AG20443 (cell line): Measurements from ENCODE around the gene OCSTAMP.

Experiments used
- DNase-seq: peaks from one replicate; pipeline ENCODE4 v3.0.0; 2012; ENCODE audit warnings: low spot score, mixed read lengths

OCSTAMP gene

DNA sequence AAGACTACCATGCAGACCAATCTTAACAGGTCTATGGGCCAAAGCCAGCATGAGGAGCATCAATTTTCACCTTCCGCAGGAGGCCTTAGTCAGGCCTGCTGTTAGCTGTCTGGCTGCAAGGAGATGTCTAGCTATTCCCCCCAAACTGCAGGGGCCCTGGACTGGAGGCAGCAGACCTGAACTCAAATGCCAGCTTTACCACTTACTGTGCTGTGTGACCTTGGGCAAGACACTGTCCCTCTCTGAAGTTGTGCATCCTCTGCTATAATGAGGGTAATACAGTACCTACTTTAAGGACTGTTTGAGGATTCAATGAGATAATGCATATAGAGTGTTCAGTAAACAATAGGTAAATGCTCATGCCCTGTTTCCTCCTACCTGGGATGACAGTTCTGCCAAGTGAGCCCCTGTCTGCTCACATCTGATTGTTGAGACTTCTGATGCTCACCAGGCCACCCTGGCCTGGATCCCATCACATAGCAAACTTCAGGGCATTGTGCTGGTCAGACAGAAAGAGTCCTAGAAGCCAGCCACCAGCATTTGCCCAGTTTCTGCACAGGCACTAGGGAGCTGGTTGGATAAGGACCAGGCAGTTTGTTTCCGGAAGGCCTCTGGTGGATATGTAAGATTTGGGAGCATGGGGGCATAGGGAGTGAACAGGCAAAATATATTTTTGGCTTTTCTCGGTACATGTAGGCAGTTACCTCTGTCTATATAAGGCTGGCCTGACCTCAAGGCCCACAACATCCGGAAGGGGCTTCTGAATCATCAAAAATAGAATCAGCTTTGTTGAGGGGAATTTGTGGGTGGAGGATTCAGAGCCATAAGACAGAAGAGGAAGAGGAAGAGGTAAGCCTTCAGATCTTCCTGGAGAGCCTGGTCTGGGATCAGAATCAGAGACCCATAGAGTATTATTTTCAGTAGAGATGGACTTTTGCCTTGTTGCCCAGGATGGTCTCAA, 2.3 kb upstream of the OCSTAMP start:
- no peak for DNase-seq

- DNase-seq, result no peak
Measured at GRCh38 chr20:46551522-46552381, 1.3 kb upstream of the OCSTAMP start.

DNA sequence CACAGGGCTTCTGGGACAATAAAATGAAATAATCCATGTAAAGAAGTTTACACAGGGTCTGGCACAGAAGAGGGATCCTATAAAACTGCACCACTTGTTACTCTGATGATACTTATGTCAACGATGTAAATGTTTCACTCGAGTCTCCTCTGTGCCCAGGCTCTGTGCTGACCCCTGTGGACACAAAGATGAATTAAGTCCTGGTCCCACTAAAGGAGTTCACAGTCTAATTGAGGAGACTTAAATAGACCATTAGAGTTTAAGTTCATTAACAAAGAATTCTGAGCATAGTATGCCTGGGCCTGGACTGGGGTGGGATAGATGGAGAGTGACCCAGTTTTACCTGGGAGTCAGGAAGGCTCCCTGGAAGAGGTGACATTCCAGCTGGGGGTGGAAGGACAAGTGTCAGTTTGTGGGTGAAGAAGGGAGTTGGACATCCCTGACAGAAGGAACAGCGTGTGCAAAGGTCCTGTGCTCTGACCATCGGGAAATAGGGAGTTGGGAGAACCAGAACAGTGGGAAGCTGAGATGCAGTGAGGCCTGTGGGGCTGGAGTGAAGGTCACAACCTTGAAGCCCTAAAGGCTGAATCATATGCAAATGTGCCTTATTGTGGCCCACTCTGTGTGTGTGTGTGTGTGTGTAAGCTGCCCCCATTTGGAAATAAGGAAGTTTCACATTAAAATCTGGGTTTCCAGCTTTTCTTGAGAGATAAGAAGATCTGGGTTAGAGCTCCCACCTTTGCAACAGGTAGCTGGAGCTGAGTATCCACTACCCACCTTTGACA, 1.1 kb downstream of the OCSTAMP start:
- no peak for DNase-seq

DNA sequence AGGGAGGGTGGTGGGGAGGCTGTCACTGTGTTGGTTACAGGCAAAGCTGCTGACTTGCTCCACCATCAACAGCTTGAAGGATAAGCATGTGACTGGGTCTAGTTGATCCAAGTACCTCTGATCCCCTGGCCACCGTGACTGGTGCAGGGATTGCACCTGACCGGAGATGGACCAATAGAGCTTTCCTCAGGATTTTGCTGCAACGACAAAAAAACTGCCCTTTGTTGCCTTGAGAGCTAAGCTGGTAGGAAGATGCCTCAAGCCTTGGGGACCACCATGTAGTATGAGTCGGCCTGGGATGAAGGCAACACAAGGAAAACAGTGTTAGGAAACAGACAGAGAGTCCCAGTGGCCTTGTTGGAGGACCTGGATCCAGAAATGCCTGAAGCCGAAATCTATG, 1.8 kb downstream of the OCSTAMP start:
- DNase-seq, result no peak

DNA sequence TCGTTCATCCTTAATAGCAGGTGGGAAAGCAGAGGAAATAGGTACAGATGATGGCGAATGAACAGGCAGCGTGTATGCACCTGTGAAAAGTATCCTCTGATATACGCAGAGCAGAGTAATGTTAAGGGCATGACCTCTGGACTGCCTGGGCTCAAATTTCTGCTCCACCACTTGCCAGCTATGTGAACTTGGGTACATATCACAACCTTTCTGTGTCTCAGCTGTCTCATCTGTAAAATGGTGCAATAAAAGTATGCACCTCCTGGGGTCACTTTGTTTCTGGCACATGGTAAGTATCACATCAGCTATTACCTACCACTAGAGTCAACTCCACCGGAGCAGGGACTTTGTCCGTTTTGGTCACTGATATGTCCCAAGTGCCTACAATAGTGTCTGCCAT, 2.5 kb downstream of the OCSTAMP start:
- no peak for DNase-seq

DNA sequence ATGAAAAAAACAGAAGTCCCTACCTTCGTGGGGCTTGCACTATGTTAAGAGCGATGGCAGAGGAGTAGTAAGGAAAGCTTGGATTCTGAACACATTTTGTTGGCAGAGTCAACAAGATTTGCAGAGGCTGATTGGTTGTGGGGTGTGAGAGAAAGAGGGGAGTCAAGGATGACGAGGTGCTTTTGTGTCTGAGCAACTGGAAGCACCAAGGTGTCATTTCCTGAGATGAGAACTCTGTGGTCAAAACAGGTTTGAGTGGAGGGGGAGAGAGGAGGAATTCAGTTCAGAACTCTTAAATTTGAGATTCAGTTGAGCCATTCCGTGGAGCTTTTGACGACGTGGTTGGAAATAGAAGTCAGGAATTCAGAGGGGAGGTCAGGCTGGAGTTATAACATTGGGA, 3.5 kb downstream of the OCSTAMP start:
- DNase-seq, result no peak

DNA sequence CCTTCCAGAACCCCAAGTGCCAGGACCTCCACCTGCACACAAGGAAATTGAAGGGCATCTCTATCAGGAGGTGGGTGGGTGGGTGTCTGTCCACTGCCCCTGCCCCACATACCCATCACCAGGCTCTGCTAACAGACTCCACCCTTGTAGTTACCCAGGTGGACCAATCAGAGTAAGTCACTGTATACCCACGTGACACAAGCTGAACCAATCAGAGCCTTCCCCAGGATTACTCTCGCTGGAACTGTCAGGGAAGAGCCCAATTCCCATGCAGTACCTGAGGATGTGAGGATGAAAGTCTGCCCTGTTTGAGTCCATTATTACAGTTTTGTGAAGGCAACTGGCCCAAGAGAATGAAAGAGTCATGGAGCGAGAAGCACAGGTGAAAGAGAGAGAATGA, 4.2 kb downstream of the OCSTAMP start:
- DNase-seq, result no peak

DNA sequence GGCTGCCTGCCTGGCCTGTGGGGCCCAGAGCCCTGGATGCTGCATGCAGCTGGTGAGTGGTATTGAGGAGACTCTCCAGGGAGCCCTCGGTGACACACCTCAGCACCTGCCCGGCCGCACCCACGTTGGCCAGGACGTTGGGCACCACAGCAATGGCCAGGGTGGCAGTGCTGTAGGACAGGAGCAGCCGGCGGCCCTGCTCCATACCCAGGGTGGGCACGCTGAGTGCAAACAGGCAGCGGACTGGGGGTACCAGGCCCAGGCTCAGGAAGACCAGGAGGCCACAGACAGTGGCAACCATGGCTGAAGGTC, 4.7 kb downstream of the OCSTAMP start:
- no peak for DNase-seq

DNA sequence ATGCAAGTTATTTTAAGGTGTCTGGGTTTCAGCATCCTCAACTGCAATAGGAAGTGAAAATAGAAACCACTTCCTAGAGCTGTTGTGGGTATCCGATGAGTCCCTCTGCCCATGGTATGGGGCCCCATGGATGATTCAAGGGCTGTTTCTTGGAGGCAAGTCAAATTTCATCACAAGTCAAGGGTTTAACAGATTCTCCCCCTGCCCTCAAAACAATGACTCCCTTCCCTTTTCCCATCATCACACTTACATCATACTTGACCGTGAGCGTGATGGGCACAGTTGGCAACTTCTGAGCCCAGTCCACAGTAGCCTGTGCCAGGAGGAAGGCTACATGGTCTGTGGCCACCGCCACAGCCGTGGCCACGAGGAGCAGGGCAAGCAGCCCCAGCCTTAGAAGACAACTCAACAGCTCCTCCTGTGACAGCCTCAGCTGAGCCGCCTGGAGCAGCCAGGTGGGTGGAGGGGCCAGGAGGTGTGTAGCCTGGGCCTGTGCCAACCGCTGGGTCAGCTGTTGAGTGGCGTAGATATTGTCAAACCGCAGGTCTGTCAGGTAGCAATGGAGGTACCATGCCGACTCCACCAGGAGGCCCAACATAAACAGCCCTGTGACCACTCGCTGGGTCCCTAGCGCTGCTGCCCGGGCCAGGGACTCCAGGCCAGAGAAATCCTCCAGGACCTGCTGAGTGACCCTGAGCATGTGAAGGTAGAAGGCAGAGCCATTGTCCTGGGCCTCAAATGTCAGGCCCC, 5.2 kb downstream of the OCSTAMP start:
- DNase-seq, result no peak

DNA sequence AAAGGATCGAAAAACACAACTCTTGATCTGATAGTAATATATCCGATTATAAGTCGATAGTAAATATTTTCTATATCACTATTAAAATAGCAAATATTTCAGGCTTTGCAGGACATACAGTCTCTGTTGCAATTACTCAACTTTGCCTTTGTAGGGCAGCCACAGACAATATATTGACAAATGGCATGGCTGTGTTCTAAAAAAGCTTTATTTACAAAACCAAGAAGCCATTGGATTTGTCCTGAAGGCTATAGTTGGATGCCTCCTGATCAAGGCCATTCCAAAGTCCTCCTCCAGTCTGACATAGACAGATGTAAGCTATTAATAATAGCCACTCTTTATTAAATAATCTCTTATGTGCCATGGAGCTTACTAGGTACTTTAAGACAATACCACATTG, 5.9 kb downstream of the OCSTAMP start:
- DNase-seq, result no peak

DNA sequence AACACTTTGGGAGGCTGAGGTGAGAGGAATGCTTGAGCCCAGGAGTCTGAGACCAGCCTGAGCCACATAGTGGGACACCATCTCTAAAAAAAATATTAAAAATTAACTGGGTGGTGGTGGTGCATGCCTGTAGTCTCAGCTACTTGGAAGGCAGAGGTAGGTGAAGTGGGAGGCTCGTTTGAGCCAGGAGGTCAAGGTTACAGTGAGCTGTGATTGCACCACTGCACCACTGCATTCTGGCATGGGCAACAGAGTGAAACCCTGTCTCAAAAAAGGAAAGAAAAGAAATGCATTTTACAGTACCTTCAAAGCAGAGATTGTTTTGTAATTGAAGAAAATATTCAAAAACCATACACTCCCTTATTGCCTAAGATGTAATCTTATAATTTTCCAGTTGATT, 6.5 kb downstream of the OCSTAMP start:
- no peak for DNase-seq

GRCh38 chr20:46543033-46543432, 7.4 kb downstream of the OCSTAMP start:
- DNase-seq, result no peak

GRCh38 chr20:46541229-46541935, 9.1 kb downstream of the OCSTAMP start:
- no peak for DNase-seq

DNA sequence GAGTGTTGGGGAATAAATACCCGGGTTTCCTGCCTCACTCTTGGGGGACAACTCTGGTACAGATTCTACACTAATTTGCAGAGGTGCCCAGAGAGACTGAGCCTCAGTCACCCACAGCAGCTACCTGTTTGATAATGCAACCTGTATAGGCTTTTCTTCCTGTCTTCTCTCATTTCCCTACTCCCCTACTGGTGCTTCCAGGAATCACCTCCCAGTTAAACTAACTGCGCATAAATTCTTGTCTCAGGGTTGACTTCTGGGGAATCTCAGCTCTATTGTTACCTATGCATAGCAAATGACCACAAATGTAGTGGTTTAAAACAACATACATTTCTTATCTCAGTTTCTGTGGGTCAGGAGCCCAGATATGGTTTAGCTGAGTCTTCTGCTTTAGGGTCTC, 11.3 kb downstream of the OCSTAMP start:
- no peak for DNase-seq

DNA sequence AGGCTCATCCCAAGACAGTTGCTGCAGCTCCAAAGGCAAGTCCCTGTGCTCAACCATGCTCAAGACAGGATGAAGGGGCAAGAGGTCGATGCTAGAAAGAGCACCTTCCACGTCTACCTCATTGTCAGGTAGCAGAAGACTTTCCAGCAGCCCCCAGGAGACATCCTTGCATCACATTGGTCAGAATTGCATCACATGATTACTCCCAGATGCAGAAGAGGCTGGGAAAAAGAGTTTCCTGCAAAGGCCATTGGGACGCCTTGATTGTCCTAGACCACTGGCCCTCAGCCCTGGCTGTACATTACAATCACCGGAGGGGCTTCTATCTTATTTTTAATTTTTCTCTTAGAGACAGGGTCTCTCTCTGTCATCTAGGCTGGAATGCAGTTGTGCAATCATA, 19.8 kb downstream of the OCSTAMP start:
- no peak for DNase-seq

GRCh38 chr20:46523696-46524328, 26.6 kb downstream of the OCSTAMP start:
- no peak for DNase-seq

DNA sequence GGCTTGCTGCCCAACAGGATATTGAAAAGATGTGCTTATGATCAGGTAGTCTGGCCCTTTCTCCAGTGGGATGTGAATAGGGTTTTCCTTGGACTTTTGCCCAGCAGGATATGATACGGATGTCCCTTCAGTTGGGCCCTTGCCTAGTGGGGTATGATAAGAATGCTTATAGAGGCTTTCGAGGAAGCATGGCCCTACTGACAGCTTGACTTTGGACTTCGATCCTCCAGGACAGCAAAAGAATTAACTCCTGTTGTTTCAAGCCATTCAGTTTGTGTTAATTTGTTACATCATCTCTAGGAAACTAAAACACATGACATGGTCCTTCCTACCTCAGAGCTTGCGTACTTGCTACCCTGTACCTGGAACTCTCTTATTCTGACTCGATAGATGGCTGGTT, 27.3 kb downstream of the OCSTAMP start:
- DNase-seq, result no peak

DNA sequence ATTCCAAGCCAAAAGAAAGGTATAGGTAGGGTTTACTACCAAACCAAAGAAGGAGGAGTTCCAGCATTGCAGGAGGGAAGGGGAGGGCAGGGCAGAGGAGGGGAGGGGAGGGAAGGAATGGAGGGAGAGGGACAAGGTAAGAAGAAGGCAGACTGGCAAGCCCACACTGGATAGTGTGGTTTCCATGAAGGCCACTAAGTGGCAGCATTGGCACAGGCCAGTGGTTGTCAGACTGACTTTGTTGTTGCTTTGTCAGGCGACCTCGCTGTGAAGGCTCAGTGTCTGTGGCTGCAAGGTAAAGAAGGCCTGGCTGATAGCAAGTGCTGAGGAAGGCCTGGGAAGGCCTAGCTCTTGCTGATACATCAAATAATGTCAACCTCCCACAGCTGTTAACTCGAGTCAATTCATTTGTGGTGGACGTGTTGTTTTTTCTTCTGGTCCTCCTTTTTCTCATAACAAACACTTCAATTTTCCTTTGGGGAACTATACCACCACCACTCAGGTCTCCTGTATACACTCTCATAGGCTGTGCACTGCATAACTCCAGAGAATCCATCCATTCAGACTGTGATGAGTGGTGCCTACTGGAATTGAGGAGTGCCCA, 29.4 kb downstream of the OCSTAMP start:
- DNase-seq, result peak; percentile 75

DNA sequence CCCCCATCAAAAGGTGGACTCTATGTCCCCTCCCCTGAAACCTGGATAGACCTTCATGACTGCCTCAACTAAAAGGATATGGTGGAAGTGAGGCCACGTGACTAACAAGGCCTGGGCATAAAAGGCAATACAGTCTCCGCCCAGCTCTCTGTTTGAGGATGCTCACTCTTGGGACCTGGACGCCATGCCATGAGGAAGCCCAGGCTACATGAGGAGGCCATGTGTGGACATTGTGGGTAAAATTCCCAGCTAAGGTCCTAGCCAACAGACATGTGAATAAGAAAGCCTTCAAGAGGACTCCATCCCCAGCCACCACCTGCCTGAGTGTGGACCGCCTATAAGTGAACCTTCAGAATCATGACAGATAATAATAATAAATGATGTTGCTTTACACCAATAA, 29.9 kb downstream of the OCSTAMP start:
- DNase-seq, result no peak

GRCh38 chr20:46519471-46520068, 30.9 kb downstream of the OCSTAMP start:
- DNase-seq, result no peak
